Measurements from ENCODE around the gene FHIP1A. TPM values are rescaled to one million over a fixed set of nuclear protein-coding genes. Genes with fewer than 3 reads are reported as not detected.

The FHIP1A gene
- total and polyA plus RNA-seq, 8 donors: 3.7 to 20.0 (median 5.0) TPM

GRCh38 chr4:151446208-151446607 is 37.2 kb downstream of the FHIP1A start:
- Histone ChIP-seq H3K9me3 (no peaks in the 10 kb centered on the region), H3K27me3 (no peaks in the 10 kb centered on the region), H3K4me3 (no peak overlapping the region), H3K36me3 (no peaks in the 10 kb centered on the region), H3K27ac (no peak overlapping the region), H3K4me1 (no peaks in the 10 kb centered on the region)
- no peak for TF ChIP-seq CTCF (IDR thresholded peaks at IDR 0.05)
- intact Hi-C loops (cut with DNase I): no loop called here
- no peak for DNase-seq
- no peak for ATAC-seq

GRCh38 chr4:151454513-151454912 is 45.5 kb downstream of the FHIP1A start:
- intact Hi-C loops (cut with DNase I): no loop called here
- DNase-seq: no peak
- Histone ChIP-seq H3K9me3 (no peaks in the 10 kb centered on the region), H3K27me3 (no peaks in the 10 kb centered on the region), H3K36me3 (no peaks in the 10 kb centered on the region), H3K27ac (no peak overlapping the region), H3K4me3 (no peak overlapping the region), H3K4me1 (no peaks in the 10 kb centered on the region)
- no peak for ATAC-seq
- no peak for TF ChIP-seq CTCF (IDR thresholded peaks at IDR 0.05)

GRCh38 chr4:151455212-151455611 is 46.2 kb downstream of the FHIP1A start:
- no peaks in the 10 kb centered on the region for H3K4me1 ChIP-seq
- no peak for ATAC-seq
- intact Hi-C loops (cut with DNase I): no loop called here
- H3K27me3 ChIP-seq: no peaks in the 10 kb centered on the region
- no peak for TF ChIP-seq CTCF (IDR thresholded peaks at IDR 0.05)
- H3K9me3 ChIP-seq: no peaks in the 10 kb centered on the region
- H3K36me3 ChIP-seq: no peaks in the 10 kb centered on the region
- no peak for DNase-seq
- no peak overlapping the region for H3K27ac ChIP-seq
- H3K4me3 ChIP-seq: no peak overlapping the region

GRCh38 chr4:151458148-151458547 is 49.2 kb downstream of the FHIP1A start:
- Histone ChIP-seq H3K27me3 (no peaks in the 10 kb centered on the region), H3K27ac (no peak overlapping the region), H3K36me3 (no peaks in the 10 kb centered on the region), H3K9me3 (no peaks in the 10 kb centered on the region), H3K4me1 (no peaks in the 10 kb centered on the region), H3K4me3 (no peak overlapping the region)
- intact Hi-C loops (cut with DNase I): no loop called here
- no peak for TF ChIP-seq CTCF (IDR thresholded peaks at IDR 0.05)
- ATAC-seq: no peak
- no peak for DNase-seq

Other genes starting within 250 kb of the FHIP1A start
- not detected for gene PRSS48, start 132.0 kb upstream of the FHIP1A start, total RNA-seq
- under 1 TPM in 2 of 6 donors, not detected in 4; 0.20 to 0.21 TPM for gene PRSS48, start 132.0 kb upstream of the FHIP1A start, polyA plus RNA-seq (ENCODE audit: insufficient read length in 6 of 6)
- 100 to 1,000 TPM in 1 of 2 donors, 10 to 100 TPM in 1; 84.6 to 114 TPM for gene SH3D19, start 83.6 kb upstream of the FHIP1A start, total RNA-seq
- 10 to 100 TPM; 52.9 to 60.3 (median 56.9) TPM for gene SH3D19, start 83.6 kb upstream of the FHIP1A start, polyA plus RNA-seq (ENCODE audit: insufficient read length in 6 of 6)

Data from left lung (tissue), 10 donors.